Lower lobe of right lung (tissue), 2 donors: ENCODE data around the gene HLA-DQB2. TPM values are rescaled to one million over a fixed set of nuclear protein-coding genes. Genes with fewer than 3 reads are reported as not detected.
"Not testable (repeated sequence)": the region's sequence is repeated elsewhere in the genome, so short reads cannot be mapped to it uniquely, and the experiment has no call there.

Source experiments
- ATAC-seq, 2 donors: fragments of 200-7000 bp; cut with Tn5 transposase; one replicate each; pipeline ENCODE4 v1.9.1; 2020 to 2022; ENCODE audit warnings: mild to moderate bottlenecking in 2 of 2, moderate library complexity in 2 of 2
- DNase-seq: peaks from one replicate; pipeline ENCODE4 v3.0.0-alpha.2; 2020
- H3K27ac ChIP-seq: fragments of 200-600 bp; one replicate; pipeline ENCODE4 v1.8.0; 2022
- H3K27me3 ChIP-seq: fragments of 200-600 bp; one replicate; pipeline ENCODE4 v1.8.0; 2022; ENCODE audit warnings: low read depth
- H3K36me3 ChIP-seq: fragments of 200-600 bp; one replicate; pipeline ENCODE4 v1.8.0; 2022; ENCODE audit warnings: mild to moderate bottlenecking
- H3K4me1 ChIP-seq: fragments of 200-600 bp; one replicate; pipeline ENCODE4 v1.8.0; 2022
- H3K4me3 ChIP-seq: fragments of 200-600 bp; one replicate; pipeline ENCODE4 v1.8.0; 2022; ENCODE audit warnings: mild to moderate bottlenecking
- H3K9me3 ChIP-seq: fragments of 200-600 bp; one replicate; pipeline ENCODE4 v1.8.0; 2022
- CTCF ChIP-seq: fragments of 200-600 bp; IDR thresholded peaks from one replicate; pipeline ENCODE4 v1.8.0; 2022; ENCODE audit warnings: antibody characterized with exemption, mild to moderate bottlenecking
- intact Hi-C: fragments of 100-400 bp; cut with DNase I; formaldehyde crosslinking; loops from one replicate; pipeline ENCODE4 v1.11.0; 2022
- total RNA-seq: library from RNA; stranded (reverse); fragmentation: NEBNext Ultra II Directional; extraction: Animal tissue kit (Norgen Biotek cat#: 25700); gene quantifications from one replicate; pipeline ENCODE4 v1.2.1, GENCODE V29; 2021
- donor health status: DM: no; HTN: yes; CAD: no; lungs with severe emphysema.

The HLA-DQB2 gene
- total RNA-seq, 1 donor from 2014 or later, result 74.8 TPM

- Histone ChIP-seq H3K4me1 (no peaks in the 10 kb centered on the region), H3K4me3 (no peak overlapping the region), H3K9me3 (no peaks in the 10 kb centered on the region), H3K27me3 (no peaks in the 10 kb centered on the region), H3K36me3 (no peaks in the 10 kb centered on the region), H3K27ac (no peak overlapping the region)
- TF ChIP-seq CTCF, result peak; percentile 65
- ATAC-seq, result peak; percentile 92 to 97
- DNase-seq, result no peak
- intact Hi-C loops, result loop anchor here (10.0 kb wide), 1 partner anchor 371 kb away; no protein-coding TSS in a partner anchor
Measured at GRCh38 chr6:32785781-32786533, 22.6 kb upstream of the HLA-DQB2 start.

GRCh38 chr6:32782923-32783322, 19.6 kb upstream of the HLA-DQB2 start:
- ATAC-seq, H3K27me3 ChIP-seq, H3K4me1 ChIP-seq, H3K36me3 ChIP-seq, DNase-seq, H3K27ac ChIP-seq, H3K9me3 ChIP-seq, H3K4me3 ChIP-seq: not testable (repeated sequence)
- intact Hi-C loops, result loop anchor here (10.0 kb wide), 1 partner anchor 368 kb away; no protein-coding TSS in a partner anchor

- Histone ChIP-seq H3K4me3 (no peak overlapping the region), H3K4me1 (peaks cover 4% of the 10 kb centered on the region), H3K36me3 (no peaks in the 10 kb centered on the region), H3K9me3 (no peaks in the 10 kb centered on the region), H3K27me3 (no peaks in the 10 kb centered on the region), H3K27ac (no peak overlapping the region)
- intact Hi-C loops, result no loop called here
- TF ChIP-seq CTCF, result no peak
- peak; percentile 47 to 63 for ATAC-seq
- DNase-seq, result no peak
Measured at GRCh38 chr6:32779036-32779435, 15.7 kb upstream of the HLA-DQB2 start.

GRCh38 chr6:32775071-32775470, 11.7 kb upstream of the HLA-DQB2 start:
- ATAC-seq, result no peak

GRCh38 chr6:32774426-32774825, 11.1 kb upstream of the HLA-DQB2 start:
- intact Hi-C loops, result no loop called here
- DNase-seq (no peak), ATAC-seq (no peak)
- Histone ChIP-seq H3K27me3 (no peaks in the 10 kb centered on the region), H3K4me1 (peaks cover 4% of the 10 kb centered on the region), H3K4me3 (no peak overlapping the region), H3K36me3 (no peaks in the 10 kb centered on the region), H3K27ac (no peak overlapping the region), H3K9me3 (no peaks in the 10 kb centered on the region)
- TF ChIP-seq CTCF, result no peak

More at GRCh38 chr6:32775071-32775470, 11.7 kb upstream of the HLA-DQB2 start:
- Histone ChIP-seq H3K36me3 (no peaks in the 10 kb centered on the region), H3K27ac (no peak overlapping the region), H3K4me3 (no peak overlapping the region), H3K4me1 (peaks cover 4% of the 10 kb centered on the region), H3K9me3 (no peaks in the 10 kb centered on the region), H3K27me3 (no peaks in the 10 kb centered on the region)
- no peak for DNase-seq
- TF ChIP-seq CTCF, result no peak
- intact Hi-C loops, result no loop called here

- no peaks in the 10 kb centered on the region for H3K36me3 ChIP-seq
- TF ChIP-seq CTCF, result no peak
- H3K27ac ChIP-seq, result no peak overlapping the region
- no peaks in the 10 kb centered on the region for H3K9me3 ChIP-seq
- no peak for DNase-seq
- no peak overlapping the region for H3K4me3 ChIP-seq
- ATAC-seq, result no peak
- H3K27me3 ChIP-seq, result no peaks in the 10 kb centered on the region
- no peaks in the 10 kb centered on the region for H3K4me1 ChIP-seq
- intact Hi-C loops, result no loop called here
Measured at GRCh38 chr6:32772656-32773055, 9.3 kb upstream of the HLA-DQB2 start.
